ENCODE data around the gene IGFL4.

Gene IGFL4

GRCh38 chr19:46060012-46060411, 19.2 kb upstream of the IGFL4 start:
- no peak for DNase-seq

DNA sequence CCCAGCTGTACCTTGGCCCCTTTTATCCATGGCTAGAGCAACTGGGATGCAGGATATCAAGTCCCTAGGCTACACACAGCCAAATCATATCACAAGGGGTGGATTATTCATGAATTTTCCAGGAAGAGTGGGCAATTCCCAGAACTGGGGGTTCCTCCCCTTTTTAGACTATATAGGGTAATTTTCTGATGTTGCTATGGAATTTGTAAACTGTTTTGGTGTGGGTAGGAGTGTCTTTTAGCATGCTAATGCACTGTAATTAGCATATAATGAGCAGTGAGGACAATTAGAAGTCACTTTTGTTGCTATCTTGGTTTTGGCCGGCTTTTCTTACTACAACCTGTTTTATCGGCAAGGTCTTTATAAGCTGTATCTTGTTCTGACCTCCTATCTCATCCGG, 18.0 kb upstream of the IGFL4 start:
- no peak for DNase-seq

GRCh38 chr19:46056536-46056935, 15.7 kb upstream of the IGFL4 start:
- no peak for DNase-seq

GRCh38 chr19:46052896-46053295, 12.1 kb upstream of the IGFL4 start:
- DNase-seq = no peak

- DNase-seq = no peak
These were observed 8.8 kb upstream of the IGFL4 start for GRCh38 chr19:46049597-46049996.

DNA sequence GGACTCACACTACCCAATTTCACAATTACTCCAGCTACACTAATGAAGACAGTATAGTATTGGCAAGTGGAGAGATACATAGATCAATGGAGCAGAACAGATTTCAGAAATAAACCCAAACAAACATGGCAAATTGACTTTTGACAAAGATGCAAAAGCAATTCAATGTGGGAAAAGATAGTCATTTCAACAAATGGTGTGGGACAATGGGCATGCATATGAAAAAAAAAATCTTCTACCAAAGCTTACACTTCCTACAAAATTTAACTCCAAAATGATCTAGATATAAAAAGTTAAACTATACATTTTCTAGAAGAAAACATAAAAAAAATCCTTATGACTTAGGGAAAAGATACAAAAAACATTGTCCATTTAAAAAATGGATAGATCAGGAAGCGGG, 2.7 kb upstream of the IGFL4 start:
- no peak for DNase-seq

- no peak for DNase-seq
These were observed 1.6 kb upstream of the IGFL4 start for GRCh38 chr19:46042252-46042883.

DNA sequence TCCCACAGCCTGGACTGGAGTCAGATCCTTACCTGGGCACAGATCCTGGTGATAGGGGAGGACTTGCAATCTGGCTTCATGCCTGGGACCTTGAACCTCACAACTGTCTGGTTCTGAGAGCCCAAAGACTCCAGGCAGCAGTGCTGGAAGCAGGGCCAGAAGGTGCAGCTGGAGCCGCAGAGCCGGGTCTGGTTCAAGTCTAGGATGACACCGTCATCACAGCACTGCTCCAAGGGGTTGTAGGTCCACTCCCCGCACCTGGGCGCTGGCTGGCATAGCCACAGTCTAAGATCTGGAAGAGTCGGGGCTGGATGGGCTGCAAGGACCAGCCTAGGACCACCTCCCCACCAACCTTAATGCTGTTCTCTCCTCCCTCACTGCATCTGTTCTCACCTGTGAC, 677 bp downstream of the IGFL4 start:
- DNase-seq = no peak

DNA sequence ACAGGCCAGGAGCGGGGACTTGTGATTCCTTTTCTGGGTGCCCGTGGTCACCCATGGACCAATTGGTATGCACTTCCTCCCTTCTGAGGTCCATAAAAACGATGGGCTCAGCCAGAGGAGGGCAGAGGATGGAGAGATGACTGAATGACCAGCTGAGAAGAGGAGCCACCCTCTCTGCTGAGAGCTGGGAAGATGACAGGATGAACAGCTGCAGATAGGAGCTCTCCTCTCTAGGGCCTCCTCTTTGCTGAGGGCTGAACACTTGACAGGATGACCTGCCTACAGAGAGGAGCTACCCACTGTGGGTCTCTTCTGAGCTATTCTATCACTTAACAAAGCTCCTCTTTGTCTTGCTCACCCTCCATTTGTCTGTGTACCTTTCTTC, 4.1 kb downstream of the IGFL4 start:
- DNase-seq = no peak

- no peak for DNase-seq
These were observed 4.6 kb downstream of the IGFL4 start for GRCh38 chr19:46035986-46036743.

DNA sequence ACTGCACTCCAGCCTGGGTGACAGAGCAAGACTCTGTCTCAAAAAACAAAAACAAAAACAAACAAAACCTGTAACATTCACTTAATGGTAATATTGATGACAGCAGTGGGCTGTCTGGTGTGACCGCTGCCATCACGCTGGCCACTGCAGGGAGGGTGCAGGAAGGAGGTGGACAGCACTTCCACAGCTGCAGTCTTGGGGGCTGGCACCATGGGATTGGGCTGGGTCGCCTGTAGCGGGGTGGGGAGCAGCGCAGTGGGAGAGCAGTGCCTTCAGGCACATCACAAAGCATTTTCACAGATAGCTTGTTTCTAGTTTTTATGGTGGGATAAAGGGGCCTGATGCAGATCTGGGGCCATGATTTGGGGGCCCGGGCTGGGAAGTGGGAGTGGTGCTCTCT, 5.3 kb downstream of the IGFL4 start:
- no peak for DNase-seq

DNA sequence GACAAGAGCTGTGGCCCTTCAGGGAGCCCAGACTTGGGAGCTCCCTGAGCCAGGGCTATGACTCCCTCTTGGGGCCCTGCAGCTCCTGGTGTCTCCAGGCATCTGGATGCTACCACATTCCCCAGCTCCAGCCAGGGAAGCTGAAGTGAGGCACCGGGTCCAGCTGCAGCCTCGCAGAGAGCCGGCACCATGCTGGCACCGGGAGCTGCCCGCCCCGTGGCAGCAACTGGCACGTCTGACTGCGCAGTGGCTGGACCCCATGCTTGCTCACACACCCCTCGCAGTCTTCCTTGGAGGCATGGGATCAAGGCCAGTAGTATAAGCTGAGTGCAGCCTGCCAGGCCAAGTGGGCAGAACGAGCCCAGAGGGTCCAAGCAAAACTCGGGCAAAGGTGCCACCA, 7.4 kb downstream of the IGFL4 start:
- no peak for DNase-seq

- DNase-seq = no peak
These were observed 8.2 kb downstream of the IGFL4 start for GRCh38 chr19:46032597-46033025.

DNA sequence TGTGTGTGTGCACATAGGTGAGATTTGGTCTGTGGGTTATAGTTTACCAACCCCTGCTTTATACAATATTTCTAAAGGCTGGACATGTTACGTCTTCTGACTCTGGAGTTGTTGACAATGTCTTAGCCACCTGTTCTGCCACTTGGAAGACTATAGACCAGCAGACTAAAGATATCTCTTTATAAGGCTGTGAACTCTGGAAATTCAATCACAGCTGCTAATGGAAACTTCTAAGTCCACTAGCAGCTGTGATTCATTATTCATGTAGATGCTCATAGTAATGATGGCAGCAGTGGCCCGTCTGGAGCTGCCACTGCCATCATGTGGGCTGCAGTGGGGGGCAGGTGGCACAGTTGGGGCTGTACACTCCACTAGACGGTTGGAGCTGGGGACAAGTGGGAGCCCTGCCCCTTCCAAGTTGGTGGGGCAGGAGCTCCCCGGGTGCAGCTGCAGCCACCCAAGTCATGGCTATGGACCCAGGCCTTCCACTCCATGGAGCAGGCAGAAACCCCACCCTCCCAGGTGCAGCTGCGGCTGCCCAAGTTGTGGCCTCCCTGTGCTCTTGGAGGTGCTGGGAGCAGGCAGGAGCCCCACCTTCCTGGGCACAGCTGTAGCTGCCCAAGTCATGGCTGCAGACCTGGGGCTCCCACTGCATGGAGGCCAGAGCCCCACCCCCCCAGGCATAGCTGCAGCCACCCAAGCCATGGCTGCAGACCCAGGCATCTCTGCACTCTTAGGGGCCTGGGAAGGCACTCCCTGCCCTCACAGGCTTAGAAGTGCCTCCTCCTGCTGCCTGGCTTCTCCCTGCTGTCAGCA, 8.8 kb downstream of the IGFL4 start:
- no peak for DNase-seq

DNA sequence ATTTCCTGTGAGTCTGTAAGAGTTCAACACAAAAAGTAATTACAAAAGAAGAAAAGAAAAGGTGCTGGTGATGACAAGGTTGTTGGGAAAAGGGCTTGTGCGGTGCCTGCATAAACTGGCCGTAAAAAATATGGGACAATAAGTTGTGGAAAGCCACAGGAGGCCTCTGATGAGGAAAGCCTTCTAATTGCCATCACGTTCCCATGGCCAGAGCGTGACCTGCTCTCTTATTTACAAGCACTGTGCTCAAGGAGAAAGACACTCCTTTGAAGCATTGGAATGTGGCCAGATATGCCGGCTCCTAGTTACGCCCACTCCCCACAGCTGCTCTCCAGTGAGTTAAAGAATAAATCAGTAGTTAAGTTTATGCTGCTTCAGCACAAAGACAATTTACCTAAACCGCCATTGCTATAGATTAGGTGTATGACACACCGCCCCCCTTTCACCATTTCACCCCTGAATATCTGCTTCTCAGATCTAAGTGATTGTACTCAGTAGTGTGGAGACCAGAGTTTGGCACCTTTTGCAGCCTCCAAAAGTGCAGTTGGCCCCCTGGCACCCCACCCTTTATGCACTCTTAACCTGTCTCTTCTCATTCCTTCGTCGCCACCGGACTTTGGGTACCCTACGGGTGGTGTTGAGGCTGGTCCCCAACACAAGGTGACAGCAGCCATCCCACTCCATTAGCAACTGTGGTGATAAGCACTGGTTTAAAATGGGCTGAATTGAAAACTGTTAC, 9.8 kb downstream of the IGFL4 start:
- DNase-seq = no peak

DNA sequence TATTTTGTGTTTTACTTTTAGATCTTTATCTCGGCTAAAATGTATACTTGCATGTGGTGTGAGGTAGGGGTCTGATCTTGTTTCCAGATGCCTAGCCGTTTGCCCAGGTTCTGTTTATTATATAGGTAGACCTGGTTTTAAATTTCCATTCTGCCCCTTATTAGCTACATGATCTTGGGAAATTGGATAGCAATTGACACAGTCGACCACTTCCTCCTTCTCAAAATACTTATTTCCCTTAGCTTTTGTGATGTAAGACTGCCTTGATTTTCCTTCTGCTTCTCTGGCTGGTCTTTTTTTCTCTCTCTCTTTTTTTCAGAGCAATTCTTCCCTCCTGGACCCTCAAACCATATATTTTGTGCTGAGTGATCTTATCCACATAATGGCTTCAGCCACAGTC, 15.0 kb downstream of the IGFL4 start:
- DNase-seq = no peak

GRCh38 chr19:46023311-46023779, 17.5 kb downstream of the IGFL4 start:
- DNase-seq = no peak

DNA sequence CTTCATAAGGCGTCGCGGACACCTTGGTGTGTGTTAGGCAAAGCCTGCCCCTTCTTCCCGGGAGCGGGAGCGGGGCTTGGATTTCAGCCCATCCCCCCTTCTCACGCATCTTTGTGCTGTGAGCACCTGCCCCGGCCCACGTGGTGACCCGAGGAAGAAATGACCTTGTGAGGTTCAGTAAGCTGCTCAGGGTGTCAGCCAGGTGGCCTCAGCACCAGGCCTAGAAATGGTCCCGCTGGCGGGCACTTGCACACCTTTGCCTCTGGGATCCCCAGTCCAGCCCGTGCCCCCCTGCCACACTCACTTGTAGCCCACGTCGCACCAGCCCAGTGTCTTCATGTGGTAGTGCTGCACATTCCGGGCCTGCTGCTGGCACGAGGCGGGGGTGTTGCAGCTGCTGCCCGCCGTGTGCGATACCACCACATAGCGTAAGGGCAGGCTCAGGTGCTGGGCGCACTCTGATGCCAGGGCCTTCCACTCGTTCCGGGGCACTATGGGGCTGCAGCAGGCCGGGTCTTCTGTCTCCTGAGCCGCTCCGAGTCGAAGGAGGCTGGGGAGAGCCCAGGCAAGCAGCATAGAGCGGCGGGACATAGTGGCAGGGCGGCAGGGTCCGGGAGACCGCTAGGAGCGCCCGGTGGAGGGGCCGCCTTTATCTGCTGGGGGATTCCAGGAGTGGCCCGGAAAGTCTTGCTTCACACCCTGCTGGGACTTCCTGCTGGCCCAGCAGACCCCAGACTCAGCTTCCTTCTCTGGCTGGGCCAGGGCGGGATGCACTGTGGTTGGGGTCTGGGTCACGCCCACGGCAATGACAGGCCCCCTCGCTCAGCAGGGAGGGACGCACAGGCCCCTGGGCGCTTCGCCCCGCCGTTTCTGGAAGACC, 18.1 kb downstream of the IGFL4 start, which contains the start of gene PGLYRP1:
TSS of gene PGLYRP1 (minus strand) at position 623 of the 880 bp plus-strand sequence. CDS start at position 591, 32 bp downstream.
- no peak for DNase-seq

- no peak for DNase-seq
These were observed 18.8 kb downstream of the IGFL4 start for GRCh38 chr19:46022061-46022430.

GRCh38 chr19:46021531-46022041, 19.2 kb downstream of the IGFL4 start:
- no peak for DNase-seq

- DNase-seq = no peak
These were observed 20.0 kb downstream of the IGFL4 start for GRCh38 chr19:46020819-46021125.

DNA sequence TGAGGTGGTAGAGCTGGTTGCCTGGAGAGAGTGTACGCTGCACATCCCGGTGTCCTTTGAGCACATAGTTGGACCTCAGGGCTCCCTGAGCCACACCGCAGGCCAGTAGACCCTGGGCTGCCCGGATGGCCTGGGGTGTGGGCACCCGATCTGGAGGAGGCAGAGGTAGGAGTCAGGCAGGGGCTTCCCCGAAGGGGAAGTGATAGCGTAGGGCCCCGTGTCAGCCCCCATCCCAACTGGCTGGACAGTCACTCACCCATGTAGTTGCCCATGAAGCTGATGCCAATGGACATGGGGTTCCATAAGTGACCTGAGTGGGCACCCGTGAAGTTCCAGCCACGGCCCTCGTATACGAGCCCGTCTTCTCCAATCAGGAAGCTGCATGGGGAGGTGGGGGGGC, 21.5 kb downstream of the IGFL4 start:
- DNase-seq = no peak

All from activated CD4-positive, CD25-positive, alpha-beta regulatory T cell treated with anti-CD3 and anti-CD28 coated beads, Interleukin-2, amount 50 U/mL, for 72 hours (primary cell).